Naive thymus-derived CD8-positive, alpha-beta T cell (primary cell): ENCODE measurements around the gene FAM200B. TPM values are rescaled to one million over a fixed set of nuclear protein-coding genes. Genes with fewer than 3 reads are reported as not detected.

Experiments
- ATAC-seq, 2 donors: fragments of 150-1000 bp; cut with Tn5 transposase in 1 of 2; sonication (Bioruptor Pico), chemical (Tn5 transposase) in 1 of 2; 1 replicate in 1 of 2; 2 replicates in 1 of 2; pipeline ENCODE4 v1.10.0; 2021; ENCODE audit warnings: mild to moderate bottlenecking in 2 of 2, moderate library complexity in 2 of 2
- POLR2A ChIA-PET: fragments of 350-600 bp; sonication (Branson Sonifier 250); formaldehyde crosslinking; loops from one replicate; lab custom pipeline; 2021; ENCODE audit warnings: antibody characterized with exemption; lab: Charles Lee
- DNase-seq, 10 donors: peaks; one replicate each; pipeline versions ENCODE4 v3.0.0 to v3.0.0-alpha.2; 2020 to 2022
- H3K27ac Mint-ChIP-seq, 10 donors: one replicate each; pipeline ENCODE4 v1.8.0; 2020 to 2022; ENCODE audit warnings: mild to moderate bottlenecking in 10 of 10, mixed read lengths in 10 of 10, moderate library complexity in 4 of 10, inconsistent platforms in 1 of 10
- H3K27me3 Mint-ChIP-seq, 5 donors: one replicate each; pipeline ENCODE4 v1.8.0; 2021 to 2022; ENCODE audit warnings: mixed read lengths in 5 of 5
- H3K36me3 Mint-ChIP-seq, 3 donors: one replicate each; pipeline ENCODE4 v1.8.0; 2020 to 2022; ENCODE audit warnings: mixed read lengths in 3 of 3, mild to moderate bottlenecking in 2 of 3, inconsistent platforms in 1 of 3
- H3K4me1 Mint-ChIP-seq, 4 donors: one replicate each; pipeline ENCODE4 v1.8.0; 2021 to 2022; ENCODE audit warnings: mixed read lengths in 4 of 4
- H3K4me3 Mint-ChIP-seq, 10 donors: one replicate each; pipeline ENCODE4 v1.8.0; 2020 to 2022; ENCODE audit warnings: mild to moderate bottlenecking in 10 of 10, mixed read lengths in 10 of 10, moderate library complexity in 6 of 10, inconsistent platforms in 1 of 10
- H3K9me3 Mint-ChIP-seq, 9 donors: one replicate each; pipeline ENCODE4 v1.8.0; 2020 to 2022; ENCODE audit warnings: mixed read lengths in 9 of 9, mild to moderate bottlenecking in 3 of 9, inconsistent platforms in 1 of 9, moderate library complexity in 1 of 9
- polyA plus RNA-seq, 3 donors: library from polyadenylated mRNA; unstranded; fragments of 300-500 nt; fragmentation: Illumina TruSeq; gene quantifications; one replicate each; pipeline ENCODE4 v1.2.3, GENCODE V29; 2021
- total RNA-seq, 8 experiments: library from RNA in 2 of 8; stranded (reverse) in 2 of 8; gene quantifications; one replicate each; pipeline ENCODE4 v1.2.3 and lab custom pipeline; 2021 to 2026

FAM200B gene
- total and polyA plus RNA-seq, 5 experiments from 2014 or later: 31.0 to 92.0 (median 80.6) TPM

DNA sequence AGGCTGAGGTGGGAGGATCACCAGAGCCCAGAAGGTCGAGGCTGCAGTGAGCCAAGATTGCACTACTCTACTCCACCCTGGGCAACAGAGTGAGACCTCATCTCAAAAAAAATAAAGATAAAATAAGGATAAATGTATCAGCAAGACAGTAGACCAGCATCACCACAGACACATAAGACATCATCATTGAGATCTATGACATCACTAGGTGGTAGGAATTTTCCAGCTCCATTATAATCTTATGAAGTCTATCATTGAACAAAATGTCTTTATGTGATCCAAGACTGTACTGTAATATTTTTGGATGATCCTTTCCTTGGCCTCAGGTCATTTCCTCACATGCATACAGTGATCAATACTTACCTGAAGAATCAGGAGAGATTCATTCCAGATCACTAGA is 8.3 kb upstream of the FAM200B start:
- DNase-seq: no peak
- H3K36me3 Mint-ChIP-seq: no peaks in the 10 kb centered on the region
- no peaks in the 10 kb centered on the region for H3K9me3 Mint-ChIP-seq
- no peak overlapping the region for H3K4me3 Mint-ChIP-seq
- H3K27ac Mint-ChIP-seq: no peak overlapping the region
- no peak for ATAC-seq
- H3K4me1 Mint-ChIP-seq: peaks cover 0 to 15% (median 0%) of the 10 kb centered on the region in 4 donors
- no peaks in the 10 kb centered on the region for H3K27me3 Mint-ChIP-seq
- POLR2A ChIA-PET: interaction anchor here (0.7 kb wide), 1 partner anchor 670 kb away, joined by 3 read pairs; no protein-coding TSS in a partner anchor

DNA sequence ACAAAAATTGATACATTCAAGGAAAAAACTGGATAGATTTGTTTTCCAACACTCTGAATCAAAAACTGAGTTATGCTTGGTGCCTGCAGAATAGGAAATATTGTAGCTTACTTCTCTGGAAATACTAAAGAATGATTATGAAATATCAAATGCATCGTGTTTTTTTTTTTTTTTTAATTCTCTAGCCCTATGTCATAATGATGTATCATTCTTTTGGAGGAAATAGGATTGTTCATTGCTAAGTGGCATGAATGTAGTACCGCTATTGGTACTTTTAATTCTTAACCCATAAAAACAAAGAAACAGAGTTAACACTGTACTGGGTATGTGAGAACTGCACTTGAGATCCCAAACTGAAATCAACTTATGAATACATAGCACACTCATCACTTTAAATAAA is 7.6 kb upstream of the FAM200B start:
- POLR2A ChIA-PET: interaction anchor here (0.7 kb wide), 1 partner anchor 671 kb away, joined by 3 read pairs; no protein-coding TSS in a partner anchor
- Mint-ChIP-seq H3K27ac (no peak overlapping the region), H3K4me1 (peaks cover 0 to 15% (median 0%) of the 10 kb centered on the region in 4 donors), H3K36me3 (no peaks in the 10 kb centered on the region), H3K9me3 (no peaks in the 10 kb centered on the region), H3K27me3 (peaks cover 0 to 2% (median 0%) of the 10 kb centered on the region in 5 donors), H3K4me3 (no peak overlapping the region)
- ATAC-seq: no peak
- DNase-seq: no peak

DNA sequence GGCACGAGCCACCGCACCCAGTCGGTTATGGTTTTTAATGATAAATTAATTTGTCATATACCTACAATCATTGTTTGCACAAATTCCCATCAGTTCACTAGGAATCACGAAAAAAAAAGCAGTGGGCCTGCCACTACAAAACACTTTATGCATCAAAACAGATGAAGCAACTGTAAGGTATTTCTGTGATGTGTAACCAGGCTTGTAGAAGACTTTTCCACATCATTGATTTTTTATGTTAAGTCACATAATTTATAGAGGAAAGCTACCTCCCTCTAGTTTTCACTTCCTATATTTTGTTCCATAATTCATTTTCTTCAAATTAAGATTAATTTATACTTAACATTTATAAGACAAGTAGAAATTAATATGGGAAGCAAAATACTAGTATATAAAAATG is 6.7 kb upstream of the FAM200B start:
- DNase-seq (no peak), ATAC-seq (no peak)
- no peaks in the 10 kb centered on the region for H3K36me3 Mint-ChIP-seq
- H3K4me1 Mint-ChIP-seq: peaks cover 0 to 17% (median under 1%) of the 10 kb centered on the region in 4 donors
- POLR2A ChIA-PET: no interaction called here
- peaks cover 0 to 2% (median 0%) of the 10 kb centered on the region in 5 donors for H3K27me3 Mint-ChIP-seq
- H3K4me3 Mint-ChIP-seq: no peak overlapping the region
- peak overlapping the region in 1 of 10 donors; percentile 19 for H3K27ac Mint-ChIP-seq
- H3K9me3 Mint-ChIP-seq: no peaks in the 10 kb centered on the region

DNA sequence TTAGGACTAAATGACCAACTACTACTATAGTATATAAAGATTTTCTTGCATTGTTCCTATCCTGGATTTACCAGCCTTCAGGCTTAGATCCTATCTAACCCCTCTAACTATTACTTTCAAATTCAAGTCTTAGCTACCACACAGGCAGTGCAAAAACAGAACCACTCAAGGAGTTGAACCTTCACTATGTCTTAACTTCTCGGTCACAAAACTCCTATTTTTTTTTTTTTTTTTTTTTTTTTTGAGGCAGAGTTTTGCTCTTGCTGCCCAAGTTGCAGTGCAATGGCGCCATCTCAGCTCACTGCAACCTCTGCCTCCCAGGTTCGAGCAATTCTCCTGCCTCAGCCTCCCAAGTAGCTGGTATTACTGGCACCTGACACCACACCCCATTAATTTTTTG is 6.3 kb upstream of the FAM200B start:
- peaks cover 0 to 2% (median 0%) of the 10 kb centered on the region in 5 donors for H3K27me3 Mint-ChIP-seq
- DNase-seq (no peak), ATAC-seq (no peak)
- H3K36me3 Mint-ChIP-seq: no peaks in the 10 kb centered on the region
- POLR2A ChIA-PET: no interaction called here
- H3K27ac Mint-ChIP-seq: no peak overlapping the region
- H3K4me1 Mint-ChIP-seq: peaks cover 0 to 17% (median 1%) of the 10 kb centered on the region in 4 donors
- no peak overlapping the region for H3K4me3 Mint-ChIP-seq
- no peaks in the 10 kb centered on the region for H3K9me3 Mint-ChIP-seq

DNA sequence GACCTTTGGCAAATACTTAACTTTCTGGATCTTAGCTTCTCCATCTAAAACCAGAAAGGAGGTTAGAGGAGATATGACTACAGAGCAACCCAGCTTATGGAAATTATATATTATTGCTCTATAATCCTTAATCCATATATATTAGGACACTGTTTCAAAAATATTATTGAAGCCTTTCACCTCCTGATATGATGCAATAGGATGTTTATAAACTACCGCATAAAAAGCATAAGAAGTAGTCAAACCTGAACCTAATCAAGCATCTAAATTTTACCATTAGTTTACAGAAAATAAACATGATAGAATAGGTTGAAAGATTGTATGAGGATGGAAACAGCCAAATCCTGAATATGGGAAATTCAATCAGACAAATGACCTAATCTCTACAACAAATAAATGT is 5.6 kb upstream of the FAM200B start:
- Mint-ChIP-seq H3K4me3 (no peak overlapping the region), H3K27me3 (peaks cover 0 to 2% (median 0%) of the 10 kb centered on the region in 5 donors), H3K9me3 (no peaks in the 10 kb centered on the region), H3K27ac (peak overlapping the region in 1 of 10 donors; percentile 22), H3K4me1 (peaks cover 0 to 17% (median 1%) of the 10 kb centered on the region in 4 donors), H3K36me3 (no peaks in the 10 kb centered on the region)
- DNase-seq (no peak), ATAC-seq (no peak)
- POLR2A ChIA-PET: no interaction called here

DNA sequence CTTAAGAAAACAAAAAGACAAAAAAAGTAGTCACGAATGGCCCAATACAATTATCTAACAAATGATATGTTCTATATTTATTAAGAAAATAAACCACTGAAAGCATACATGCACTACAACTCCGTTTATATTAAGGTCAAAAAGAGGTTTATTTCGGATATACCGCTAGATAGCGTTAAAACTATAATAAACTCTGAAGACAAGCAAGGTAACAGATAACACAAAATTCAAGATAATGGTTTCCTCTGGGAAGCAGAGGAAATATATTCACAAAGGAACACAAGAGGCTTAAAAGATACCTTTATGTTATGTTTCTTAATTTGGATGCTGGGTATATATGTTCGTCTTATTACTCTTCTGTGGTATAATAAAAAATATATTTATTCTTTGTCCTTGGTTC is 4.7 kb upstream of the FAM200B start:
- no peak for DNase-seq
- ATAC-seq: no peak
- Mint-ChIP-seq H3K9me3 (no peaks in the 10 kb centered on the region), H3K27ac (no peak overlapping the region), H3K4me1 (peaks cover 0 to 20% (median 8%) of the 10 kb centered on the region in 4 donors), H3K27me3 (peaks cover 0 to 2% (median 0%) of the 10 kb centered on the region in 5 donors), H3K36me3 (no peaks in the 10 kb centered on the region), H3K4me3 (no peak overlapping the region)
- POLR2A ChIA-PET: no interaction called here

DNA sequence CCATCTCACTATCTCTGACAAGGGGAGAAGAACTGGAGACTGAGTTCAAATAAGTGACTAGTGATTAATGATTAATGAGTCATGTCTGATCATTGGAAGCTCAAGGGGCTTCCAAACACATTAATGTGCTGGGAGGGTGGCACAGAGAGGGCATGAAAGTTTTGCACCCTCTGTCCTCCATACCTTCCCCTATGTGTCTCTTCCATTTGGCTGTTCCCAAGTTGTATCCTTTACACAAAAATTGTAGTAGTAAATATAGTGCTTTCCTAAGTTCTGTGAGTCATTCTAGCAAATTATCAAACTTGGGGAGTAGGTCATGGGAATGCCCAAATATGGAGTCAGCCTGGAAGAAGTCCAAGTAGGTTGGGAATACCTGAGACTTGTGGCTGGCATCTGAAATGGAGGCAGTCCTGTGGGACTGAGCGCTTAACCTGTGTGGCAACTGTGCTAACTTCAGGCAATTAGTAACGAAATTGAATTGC is 4.1 kb upstream of the FAM200B start:
- Mint-ChIP-seq H3K4me3 (no peak overlapping the region), H3K27me3 (peaks cover 0 to 2% (median 0%) of the 10 kb centered on the region in 5 donors), H3K27ac (peak overlapping the region in 1 of 10 donors; percentile 63), H3K4me1 (peaks cover 6 to 27% (median 12%) of the 10 kb centered on the region in 4 donors), H3K36me3 (no peaks in the 10 kb centered on the region), H3K9me3 (no peaks in the 10 kb centered on the region)
- POLR2A ChIA-PET: no interaction called here
- no peak for DNase-seq
- ATAC-seq: no peak

DNA sequence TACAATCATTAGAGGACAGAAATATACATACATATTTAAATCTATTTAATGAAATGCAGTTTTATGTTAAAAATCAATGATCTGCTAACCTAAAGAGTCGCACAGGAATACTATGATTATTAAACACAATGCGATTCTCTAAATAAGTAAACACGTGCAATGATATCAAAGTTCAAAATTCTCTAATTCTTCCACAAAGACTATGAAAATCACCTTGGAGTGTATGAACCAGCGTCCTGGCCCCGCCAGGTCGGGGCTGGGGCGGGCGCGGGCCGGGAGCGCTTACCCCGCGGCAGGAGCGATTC is 608 bp upstream of the FAM200B start:
- POLR2A ChIA-PET: interaction anchor here (1.2 to 2.9 kb wide), 4 partner anchors 13 to 547 kb away, joined by 3 to 37 read pairs (median 6); partner anchors contain the start of gene FBXL5
- peaks cover 22 to 44% (median 35%) of the 10 kb centered on the region in 4 donors for H3K4me1 Mint-ChIP-seq
- peaks cover 0 to 7% (median 5%) of the 10 kb centered on the region in 3 donors for H3K36me3 Mint-ChIP-seq
- ATAC-seq: peak in 1 of 2 donors; percentile 53
- H3K27ac Mint-ChIP-seq: peak overlapping the region in 4 of 10 donors; percentile 94 to 99 (median 96)
- peak overlapping the region; percentile 92 to 99 (median 96) for H3K4me3 Mint-ChIP-seq
- no peak for DNase-seq
- H3K27me3 Mint-ChIP-seq: peaks cover 0 to 2% (median 0%) of the 10 kb centered on the region in 5 donors
- no peaks in the 10 kb centered on the region for H3K9me3 Mint-ChIP-seq

DNA sequence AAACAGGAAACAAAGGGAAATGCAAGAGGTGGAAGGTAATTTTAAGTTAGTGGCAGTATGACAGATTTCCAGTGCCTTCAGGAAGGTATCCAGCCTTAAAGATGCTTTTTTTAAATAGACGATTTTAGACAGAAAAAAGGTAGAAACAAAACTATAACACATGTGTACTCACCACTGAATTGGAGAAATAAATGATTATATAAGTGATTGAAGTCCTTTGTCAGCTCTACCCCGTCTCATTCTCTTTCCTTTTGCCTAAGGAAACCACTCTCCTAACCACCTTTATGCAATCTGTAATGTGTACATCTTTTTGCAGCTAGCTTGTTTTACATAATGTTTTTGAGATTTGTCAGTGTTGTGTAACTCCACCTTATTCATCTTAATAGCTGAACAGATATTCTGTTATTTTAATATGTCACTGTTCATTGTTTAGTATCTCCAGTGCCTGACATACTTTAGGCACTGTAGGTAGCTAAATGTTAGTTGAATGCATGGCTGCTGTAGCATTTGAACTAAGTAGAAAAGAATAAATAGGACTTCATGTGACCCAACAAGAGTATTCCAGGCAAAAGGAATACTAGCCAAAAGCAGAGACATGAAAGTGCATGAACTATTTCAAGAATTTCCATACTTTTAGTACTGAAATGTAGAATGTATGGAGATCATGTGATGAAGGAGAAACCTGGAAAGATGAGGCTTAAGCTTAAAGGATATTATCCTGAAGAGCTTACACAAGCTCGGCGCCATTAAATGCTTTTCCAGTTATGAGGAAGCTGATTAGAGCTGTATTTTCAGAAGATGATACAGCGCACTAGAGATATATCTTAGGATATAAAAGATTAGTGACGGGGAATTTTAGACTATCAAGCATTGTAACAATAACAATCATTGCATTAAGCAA is 865 bp downstream of the FAM200B start:
- DNase-seq: no peak
- H3K4me1 Mint-ChIP-seq: peaks cover 25 to 44% (median 40%) of the 10 kb centered on the region in 4 donors
- peaks cover 0 to 2% (median 0%) of the 10 kb centered on the region in 5 donors for H3K27me3 Mint-ChIP-seq
- H3K4me3 Mint-ChIP-seq: peak overlapping the region; percentile 92 to 99 (median 96)
- peak overlapping the region; percentile 94 to 99 (median 98) for H3K27ac Mint-ChIP-seq
- ATAC-seq: peak; percentile 5
- POLR2A ChIA-PET: interaction anchor here (0.5 to 2.9 kb wide), 8 partner anchors 12 to 680 kb away, joined by 3 to 37 read pairs (median 4); partner anchors contain the start of genes BST1, CPEB2 and FBXL5
- H3K9me3 Mint-ChIP-seq: no peaks in the 10 kb centered on the region
- peaks cover 0 to 21% (median 16%) of the 10 kb centered on the region in 3 donors for H3K36me3 Mint-ChIP-seq

DNA sequence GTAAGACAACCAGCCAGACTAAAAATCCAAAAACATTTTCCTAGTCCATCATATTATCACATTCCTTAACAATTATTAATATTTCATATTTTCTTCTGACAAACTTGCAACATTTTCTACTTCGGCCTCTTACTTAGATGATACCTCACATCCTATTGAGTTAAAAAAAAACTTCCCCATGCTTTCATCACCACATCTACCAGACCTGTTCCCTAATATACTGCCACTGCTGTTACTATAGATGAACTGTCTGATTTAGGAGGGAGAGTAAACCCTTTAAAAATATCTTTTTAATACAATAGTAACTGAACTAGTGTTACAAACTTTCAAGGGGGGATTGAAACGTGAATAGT is 1.5 kb downstream of the FAM200B start:
- DNase-seq: no peak
- Mint-ChIP-seq H3K4me3 (peak overlapping the region in 8 of 10 donors; percentile 2 to 99 (median 92)), H3K4me1 (peaks cover 25 to 44% (median 41%) of the 10 kb centered on the region in 4 donors), H3K36me3 (peaks cover 0 to 28% (median 16%) of the 10 kb centered on the region in 3 donors), H3K27ac (peak overlapping the region in 4 of 10 donors; percentile 5 to 98 (median 55)), H3K9me3 (no peaks in the 10 kb centered on the region), H3K27me3 (peaks cover 0 to 2% (median 0%) of the 10 kb centered on the region in 5 donors)
- POLR2A ChIA-PET: interaction anchor here (1.3 to 2.9 kb wide), 3 partner anchors 26 to 680 kb away, joined by 3 to 37 read pairs (median 5); partner anchors contain the start of genes CPEB2 and FBXL5
- no peak for ATAC-seq

DNA sequence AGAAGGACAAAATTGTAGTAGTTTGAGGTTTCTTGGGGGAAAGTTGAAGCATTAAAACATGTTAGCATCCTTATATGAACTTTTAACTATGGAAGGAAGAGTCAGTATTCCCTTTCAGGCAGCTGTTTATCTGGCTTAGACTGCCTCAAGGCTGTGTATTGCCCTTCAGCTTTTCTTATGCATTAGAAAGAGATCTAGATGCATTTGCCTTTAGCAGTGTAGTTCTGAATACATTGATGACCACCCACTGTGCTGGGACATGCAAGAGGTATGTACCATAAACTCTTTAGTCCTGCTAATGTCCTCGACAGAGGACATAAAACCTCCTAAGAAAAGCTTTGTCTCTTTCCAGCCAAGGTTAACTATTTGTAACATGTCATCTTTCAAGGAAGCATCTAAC is 2.9 kb downstream of the FAM200B start:
- Mint-ChIP-seq H3K9me3 (no peaks in the 10 kb centered on the region), H3K27ac (peak overlapping the region in 1 of 10 donors; percentile 24), H3K36me3 (peaks cover 0 to 36% (median 19%) of the 10 kb centered on the region in 3 donors), H3K4me1 (peaks cover 25 to 44% (median 41%) of the 10 kb centered on the region in 4 donors), H3K4me3 (no peak overlapping the region), H3K27me3 (no peaks in the 10 kb centered on the region)
- ATAC-seq (no peak), DNase-seq (no peak)
- POLR2A ChIA-PET: no interaction called here

DNA sequence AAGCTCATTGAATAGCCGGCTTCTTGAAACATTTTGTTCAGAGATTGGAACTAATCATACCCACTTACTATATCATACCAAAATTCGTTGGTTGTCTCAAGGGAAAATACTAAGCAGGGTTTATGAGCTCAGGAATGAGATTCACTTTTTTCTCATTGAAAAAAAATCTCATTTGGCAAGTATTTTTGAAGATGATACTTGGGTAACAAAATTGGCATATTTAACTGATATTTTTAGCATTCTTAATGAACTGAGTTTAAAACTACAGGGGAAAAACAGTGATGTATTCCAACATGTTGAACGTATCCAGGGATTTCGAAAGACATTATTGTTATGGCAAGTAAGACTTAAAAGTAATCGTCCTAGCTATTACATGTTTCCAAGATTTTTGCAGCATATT is 6.4 kb downstream of the FAM200B start:
- Mint-ChIP-seq H3K4me3 (no peak overlapping the region), H3K27ac (no peak overlapping the region), H3K27me3 (no peaks in the 10 kb centered on the region), H3K36me3 (peaks cover 0 to 42% (median 19%) of the 10 kb centered on the region in 3 donors), H3K4me1 (peaks cover 14 to 31% (median 25%) of the 10 kb centered on the region in 4 donors), H3K9me3 (no peaks in the 10 kb centered on the region)
- DNase-seq (no peak), ATAC-seq (no peak)
- POLR2A ChIA-PET: no interaction called here

DNA sequence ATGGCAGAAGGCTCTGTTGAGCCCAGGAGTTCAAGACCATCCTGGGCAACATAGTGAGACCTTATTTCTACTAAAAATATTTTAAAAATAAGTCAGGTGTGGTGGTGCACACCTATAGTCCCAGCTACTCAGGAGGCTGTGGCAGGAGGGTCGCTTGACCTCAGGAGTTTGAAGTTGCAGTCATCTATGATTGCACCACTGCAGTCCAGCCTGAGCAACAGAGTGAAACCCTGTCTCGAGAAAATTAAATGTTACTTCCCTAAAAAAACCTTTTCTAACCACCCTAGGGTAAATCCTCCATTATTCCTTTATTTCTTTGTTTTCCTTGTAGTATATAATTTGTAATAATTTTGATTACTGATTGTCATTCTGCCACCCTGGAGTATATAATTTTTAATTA is 7.9 kb downstream of the FAM200B start:
- Mint-ChIP-seq H3K4me3 (no peak overlapping the region), H3K4me1 (peaks cover 8 to 20% (median 12%) of the 10 kb centered on the region in 4 donors), H3K27me3 (no peaks in the 10 kb centered on the region), H3K9me3 (no peaks in the 10 kb centered on the region), H3K27ac (no peak overlapping the region), H3K36me3 (peaks cover 0 to 42% (median 19%) of the 10 kb centered on the region in 3 donors)
- ATAC-seq (no peak), DNase-seq (no peak)
- POLR2A ChIA-PET: no interaction called here
